Spleen (tissue), 11 donors: Measurements from ENCODE around the gene PLXNA1. TPM values are rescaled to one million over a fixed set of nuclear protein-coding genes. Genes with fewer than 3 reads are reported as not detected.

Source experiments
- DNase-seq: peaks from one replicate; pipeline ENCODE4 v3.0.0-alpha.2; 2020
- H3K27ac ChIP-seq, 8 donors: fragments of 200-600 bp; sonication (generic) in 7 of 8; 1 replicate in 4 of 8; 2 replicates in 4 of 8; pipeline versions ENCODE4 v1.5.0 to v1.8.0; 2016 to 2021; ENCODE audit warnings: inconsistent platforms in 4 of 8, mild to moderate bottlenecking in 4 of 8, moderate library complexity in 1 of 8
- H3K27me3 ChIP-seq, 7 donors: fragments of 200-600 bp; sonication (generic) in 6 of 7; replicated peaks in 1 of 7; 1 replicate in 4 of 7; 2 replicates in 3 of 7; pipeline versions ENCODE4 v1.5.0 to v1.8.0; 2016 to 2021; ENCODE audit warnings: inconsistent platforms in 3 of 7, mild to moderate bottlenecking in 1 of 7
- H3K36me3 ChIP-seq, 6 donors: fragments of 200-600 bp; sonication (generic) in 5 of 6; 1 replicate in 4 of 6; 2 replicates in 2 of 6; pipeline versions ENCODE4 v1.5.0 to v1.8.0; 2016 to 2021; ENCODE audit warnings: inconsistent platforms in 2 of 6
- H3K4me1 ChIP-seq, 6 donors: fragments of 200-600 bp; sonication (generic) in 5 of 6; 1 replicate in 3 of 6; 2 replicates in 3 of 6; pipeline versions ENCODE4 v1.5.0 to v1.8.0; 2016 to 2021; ENCODE audit warnings: inconsistent platforms in 3 of 6
- H3K4me3 ChIP-seq, 8 donors: fragments of 200-600 bp; sonication (generic) in 7 of 8; 1 replicate in 4 of 8; 2 replicates in 4 of 8; pipeline versions ENCODE4 v1.5.0 to v1.8.0; 2016 to 2021; ENCODE audit warnings: inconsistent platforms in 4 of 8, mild to moderate bottlenecking in 4 of 8, moderate library complexity in 2 of 8
- H3K9me3 ChIP-seq, 8 donors: fragments of 200-600 bp; sonication (generic) in 7 of 8; 1 replicate in 4 of 8; 2 replicates in 4 of 8; pipeline versions ENCODE4 v1.5.0 to v1.8.0; 2016 to 2021; ENCODE audit warnings: inconsistent platforms in 4 of 8
- POLR2A ChIP-seq, 3 donors: fragments of 450-650 bp; IDR thresholded peaks; one replicate each; pipeline ENCODE4 v1.5.1; 2017; ENCODE audit warnings: antibody characterized with exemption in 3 of 3, mild to moderate bottlenecking in 1 of 3
- POLR2AphosphoS5 ChIP-seq, 3 donors: sonication (generic); formaldehyde crosslinking; IDR thresholded peaks; one replicate each; pipeline ENCODE4 v1.5.1; 2017; ENCODE audit warnings: antibody characterized with exemption in 3 of 3
- WGBS, 5 donors: extraction: QIAGEN DNeasy Blood & Tissue Kit in 3 of 5; methylation state at CpG; one replicate each; pipeline versions ENCODE4 v1.1.5 to v1.1.7; 2013 to 2018; 5-methylcytosine and 5-hydroxymethylcytosine counted together
- intact Hi-C: fragments of 100-400 bp; cut with DNase I; formaldehyde crosslinking; loops from one replicate; pipeline ENCODE4 v1.15.0; 2023; ENCODE audit warnings: low total_unique reads
- polyA plus RNA-seq, 3 donors: library from polyadenylated mRNA; stranded (reverse); fragments of 200-250 nt; gene quantifications; one replicate each; pipeline ENCODE4 v1.2.1, GENCODE V29; 2013
- total RNA-seq, 7 donors: library from RNA; depleted of rRNA in 3 of 7; stranded (reverse); fragments of >200 nt in 3 of 7; fragmentation: NEBNext Ultra II Directional in 4 of 7; extraction: Animal tissue kit (Norgen Biotek cat#: 25700) in 4 of 7; gene quantifications; one replicate each; pipeline versions ENCODE4 v1.1.0 to v1.2.1, GENCODE V29; 2016 to 2021
- TF ChIP-seq, protein P1 (sequence below), 11 experiments: fragments of 200-600 bp in 7 of 11; fragments of 450-650 bp in 4 of 11; sonication (generic) in 4 of 11; IDR thresholded peaks in 8 of 11; conservative IDR thresholded peaks in 3 of 11; 1 replicate in 7 of 11; 2 replicates in 4 of 11; pipeline versions ENCODE4 v1.4.0 to v1.8.0; 2016 to 2021; ENCODE audit warnings: antibody characterized with exemption in 11 of 11, inconsistent platforms in 4 of 11, mild to moderate bottlenecking in 1 of 11
- donor health status: healthy with polysubstance abuse.
- donor health status: DM: no; HTN: no; CAD: no; lungs with moderate emphysema.
- donor health status: DM: no; HTN: no; CAD: no.
- donor health status: Bipolar disorder and iron deficiency.
- donor health status: healthy.
- donor health status: DM: no; HTN: no; CAD: no.
- donor health status: DM: yes; HTN: yes; CAD: no.

The PLXNA1 gene
- total and polyA plus RNA-seq, 10 donors: 3.7 to 47.6 (median 31.0) TPM

DNA sequence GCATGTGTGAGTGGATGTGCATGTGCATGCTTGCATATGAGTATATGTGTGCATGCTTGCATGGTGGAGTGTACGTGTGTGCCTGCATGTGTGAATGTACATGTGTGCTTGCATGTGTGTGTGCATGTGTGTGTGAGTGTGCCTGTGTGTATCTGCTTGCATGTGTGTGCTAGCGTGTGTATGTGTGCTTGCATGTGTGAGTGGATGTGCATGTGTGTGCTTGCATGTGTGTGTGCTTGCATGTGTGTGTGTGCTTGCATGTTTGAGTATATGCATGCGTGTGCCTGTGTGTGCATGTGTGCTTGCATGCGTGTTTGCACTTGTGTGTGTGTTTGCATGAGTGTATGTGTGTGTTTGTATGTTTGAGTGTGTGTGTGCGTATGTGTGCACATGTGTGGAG is 4.6 kb upstream of the PLXNA1 start:
- WGBS, 5 donors: 93 to 98% (median 96%) methylated on average over 5 of the region's 5 CpGs
- TF ChIP-seq POLR2AphosphoS5 (IDR thresholded peaks at IDR 0.05) (no peak), POLR2A (IDR thresholded peaks at IDR 0.05) (no peak)
- TF ChIP-seq, protein P1, sequence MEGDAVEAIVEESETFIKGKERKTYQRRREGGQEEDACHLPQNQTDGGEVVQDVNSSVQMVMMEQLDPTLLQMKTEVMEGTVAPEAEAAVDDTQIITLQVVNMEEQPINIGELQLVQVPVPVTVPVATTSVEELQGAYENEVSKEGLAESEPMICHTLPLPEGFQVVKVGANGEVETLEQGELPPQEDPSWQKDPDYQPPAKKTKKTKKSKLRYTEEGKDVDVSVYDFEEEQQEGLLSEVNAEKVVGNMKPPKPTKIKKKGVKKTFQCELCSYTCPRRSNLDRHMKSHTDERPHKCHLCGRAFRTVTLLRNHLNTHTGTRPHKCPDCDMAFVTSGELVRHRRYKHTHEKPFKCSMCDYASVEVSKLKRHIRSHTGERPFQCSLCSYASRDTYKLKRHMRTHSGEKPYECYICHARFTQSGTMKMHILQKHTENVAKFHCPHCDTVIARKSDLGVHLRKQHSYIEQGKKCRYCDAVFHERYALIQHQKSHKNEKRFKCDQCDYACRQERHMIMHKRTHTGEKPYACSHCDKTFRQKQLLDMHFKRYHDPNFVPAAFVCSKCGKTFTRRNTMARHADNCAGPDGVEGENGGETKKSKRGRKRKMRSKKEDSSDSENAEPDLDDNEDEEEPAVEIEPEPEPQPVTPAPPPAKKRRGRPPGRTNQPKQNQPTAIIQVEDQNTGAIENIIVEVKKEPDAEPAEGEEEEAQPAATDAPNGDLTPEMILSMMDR (IDR thresholded peaks at IDR 0.05 in 8 of 11, conservative IDR thresholded peaks at IDR 0.05 in 3 of 11): no peak
- Histone ChIP-seq H3K4me1 (peaks cover 4 to 16% (median 14%) of the 10 kb centered on the region in 6 donors), H3K27ac (no peak overlapping the region), H3K27me3 (peaks cover 0 to 28% (median 0%) of the 10 kb centered on the region in 7 donors), H3K9me3 (peaks cover 0 to 26% (median 19%) of the 10 kb centered on the region in 8 donors), H3K36me3 (no peaks in the 10 kb centered on the region), H3K4me3 (no peak overlapping the region)
- intact Hi-C loops: no loop called here
- DNase-seq: no peak

DNA sequence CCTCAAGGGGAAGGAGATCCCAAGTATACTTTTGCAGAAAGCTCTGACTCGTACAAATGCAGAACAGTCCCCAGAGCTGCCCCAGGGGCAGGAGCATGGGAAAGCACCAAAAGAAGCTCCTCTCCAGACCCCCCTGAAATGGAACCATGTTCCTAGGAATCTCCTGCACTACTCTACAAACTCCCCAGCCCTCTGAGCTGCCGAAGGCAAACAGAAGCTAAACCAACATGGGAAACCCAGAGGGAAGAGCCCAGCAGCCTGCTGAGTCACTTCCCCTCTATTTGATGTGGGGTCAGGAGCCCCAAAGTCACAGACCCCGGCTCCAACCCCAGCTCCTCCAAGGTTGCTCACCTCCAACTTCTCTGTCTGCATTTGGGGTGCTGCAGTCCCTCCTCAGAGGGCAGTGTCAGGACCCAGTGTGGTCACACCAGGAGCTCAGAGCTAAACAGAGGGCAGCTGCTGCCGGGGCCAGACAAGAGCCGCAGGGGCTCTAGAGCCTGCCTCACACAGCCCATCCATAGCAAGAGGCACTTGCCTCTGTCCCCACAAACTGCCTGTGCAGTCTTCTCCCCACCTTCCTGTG is 3.8 kb upstream of the PLXNA1 start:
- Histone ChIP-seq H3K9me3 (peaks cover 0 to 19% (median 14%) of the 10 kb centered on the region in 8 donors), H3K27ac (no peak overlapping the region), H3K4me3 (no peak overlapping the region), H3K27me3 (peaks cover 0 to 30% (median 0%) of the 10 kb centered on the region in 7 donors), H3K4me1 (peaks cover 9 to 22% (median 20%) of the 10 kb centered on the region in 6 donors), H3K36me3 (no peaks in the 10 kb centered on the region)
- no peak for DNase-seq
- TF ChIP-seq POLR2A (IDR thresholded peaks at IDR 0.05): no peak
- no peak for TF ChIP-seq POLR2AphosphoS5 (IDR thresholded peaks at IDR 0.05)
- TF ChIP-seq, protein P1 (IDR thresholded peaks at IDR 0.05 in 8 of 11, conservative IDR thresholded peaks at IDR 0.05 in 3 of 11): no peak
- WGBS, 5 donors: 50 to 60% (median 53%) methylated on average over 5 of the region's 5 CpGs
- intact Hi-C loops: no loop called here

DNA sequence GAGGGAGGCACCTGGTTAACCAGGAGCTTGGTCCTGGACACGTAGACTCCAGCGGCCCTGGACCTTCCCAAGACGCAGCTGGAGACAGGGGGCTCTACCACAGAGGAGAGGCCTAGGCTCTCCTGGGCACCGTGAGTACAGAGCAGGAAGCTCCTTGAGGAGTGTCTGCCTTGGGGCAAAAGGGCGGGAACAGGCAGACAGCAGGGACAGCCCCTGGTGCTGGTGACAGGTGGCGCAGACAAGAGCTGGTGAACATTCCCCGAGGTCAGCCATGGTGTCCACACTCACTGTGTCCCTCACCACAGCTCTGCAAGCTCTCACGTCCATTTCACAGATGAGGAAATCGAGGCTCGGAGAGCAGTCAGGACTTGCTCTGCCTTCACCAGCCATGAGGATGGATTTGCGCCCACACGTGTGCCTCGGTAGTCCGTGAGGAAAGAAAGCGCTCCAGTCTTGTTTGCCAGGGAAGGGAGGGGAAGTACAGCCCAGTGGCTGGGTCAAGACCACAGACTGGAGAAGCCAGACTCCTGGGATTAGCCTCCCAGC is 2.6 kb upstream of the PLXNA1 start:
- intact Hi-C loops: loop anchor here (5.0 kb wide), 1 partner anchor 228 kb away; no protein-coding TSS in a partner anchor
- DNase-seq: no peak
- 81 to 94% (median 91%) methylated on average over 15 of the region's 15 CpGs for WGBS, 5 donors
- H3K27ac ChIP-seq: no peak overlapping the region
- no peak overlapping the region for H3K4me3 ChIP-seq
- H3K27me3 ChIP-seq: peaks cover 0 to 39% (median 0%) of the 10 kb centered on the region in 7 donors
- peaks cover 0 to 7% (median 2%) of the 10 kb centered on the region in 8 donors for H3K9me3 ChIP-seq
- TF ChIP-seq, protein P1 (IDR thresholded peaks at IDR 0.05 in 8 of 11, conservative IDR thresholded peaks at IDR 0.05 in 3 of 11): no peak
- TF ChIP-seq POLR2AphosphoS5 (IDR thresholded peaks at IDR 0.05) (no peak), POLR2A (IDR thresholded peaks at IDR 0.05) (no peak)
- peaks cover 14 to 34% (median 32%) of the 10 kb centered on the region in 6 donors for H3K4me1 ChIP-seq
- H3K36me3 ChIP-seq: no peaks in the 10 kb centered on the region

DNA sequence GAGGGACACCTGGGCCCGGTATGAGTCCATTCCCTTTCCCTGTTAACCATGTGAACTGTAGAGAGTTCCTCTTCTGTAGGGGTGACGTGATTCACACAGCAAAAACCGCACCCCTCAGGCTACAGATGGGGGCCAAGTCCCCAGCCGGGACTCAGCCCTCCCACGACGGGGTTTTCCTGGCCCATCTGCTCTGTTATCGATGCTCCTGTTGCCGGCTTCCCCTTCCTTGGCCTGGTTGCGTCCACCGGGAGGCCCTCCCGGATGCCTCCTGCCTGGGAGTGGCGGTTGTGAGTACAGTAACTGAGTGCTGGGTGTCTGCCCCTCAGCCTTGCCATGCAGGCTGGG is 817 bp upstream of the PLXNA1 start:
- Histone ChIP-seq H3K4me1 (peaks cover 15 to 52% (median 44%) of the 10 kb centered on the region in 6 donors), H3K4me3 (peak overlapping the region; percentile 31 to 87 (median 50)), H3K36me3 (no peaks in the 10 kb centered on the region), H3K9me3 (no peaks in the 10 kb centered on the region), H3K27me3 (peaks cover 0 to 39% (median 0%) of the 10 kb centered on the region in 7 donors), H3K27ac (peak overlapping the region; percentile 87 to 97 (median 92))
- intact Hi-C loops: loop anchor here (5.0 kb wide), 1 partner anchor 230 kb away; no protein-coding TSS in a partner anchor
- TF ChIP-seq, protein P1 (IDR thresholded peaks at IDR 0.05 in 8 of 11, conservative IDR thresholded peaks at IDR 0.05 in 3 of 11): no peak
- TF ChIP-seq POLR2AphosphoS5 (IDR thresholded peaks at IDR 0.05): no peak
- no peak for TF ChIP-seq POLR2A (IDR thresholded peaks at IDR 0.05)
- no peak for DNase-seq
- WGBS, 5 donors: 3 to 8% (median 4%) methylated on average over 8 to 12 of the region's 12 CpGs
